GM18505 (cell line): ENCODE data around the gene TMEM121.
"Not testable (repeated sequence)": the region's sequence is repeated elsewhere in the genome, so short reads cannot be mapped to it uniquely, and the experiment has no call there.

Experiments
- ATAC-seq: cut with Tn5 transposase; IDR thresholded peaks from one replicate; pipeline ENCODE4 v1.9.1; 2021; ENCODE audit not compliant: unreplicated experiment
- POLR2A ChIP-seq: IDR thresholded peaks from 4 replicates; pipeline ENCODE4 v1.6.1; 2011; ENCODE audit warnings: borderline replicate concordance; ENCODE audit not compliant: insufficient read depth, insufficient read length; ENCODE audit errors: extremely low read depth

The TMEM121 gene

DNA sequence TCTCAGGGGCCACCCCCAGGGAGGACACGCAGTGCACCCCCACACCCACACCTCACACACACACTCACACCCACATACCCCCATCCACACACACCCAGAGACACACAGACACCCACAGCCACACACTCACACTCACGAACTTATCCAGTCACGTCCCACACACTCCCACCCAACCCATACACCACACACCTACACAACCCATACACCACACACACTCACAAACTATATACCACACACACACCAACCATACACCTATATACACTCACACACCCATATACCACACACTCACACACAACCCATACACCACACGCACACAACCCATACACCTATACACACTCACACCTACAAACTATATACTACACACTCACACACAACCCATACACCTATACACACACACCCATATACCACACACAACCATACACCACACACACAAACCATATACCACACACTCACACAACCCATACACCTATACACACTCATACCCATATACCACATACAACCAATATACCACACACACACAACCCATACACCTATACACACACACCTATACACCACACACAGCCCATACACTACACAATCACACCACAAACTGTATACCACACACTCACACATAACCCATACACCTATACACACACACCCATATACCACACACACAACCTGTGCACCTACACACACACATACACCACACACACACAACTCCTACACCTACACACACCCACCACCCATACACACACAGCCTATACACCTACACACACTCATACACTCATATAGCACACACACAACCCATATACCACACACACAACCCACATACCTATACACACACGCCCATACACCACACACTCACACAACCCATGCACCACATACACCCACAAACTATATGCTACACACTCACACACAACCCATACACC lies 42.7 kb downstream of the TMEM121 start:
- no peak for ATAC-seq
- no peak for TF ChIP-seq POLR2A

DNA sequence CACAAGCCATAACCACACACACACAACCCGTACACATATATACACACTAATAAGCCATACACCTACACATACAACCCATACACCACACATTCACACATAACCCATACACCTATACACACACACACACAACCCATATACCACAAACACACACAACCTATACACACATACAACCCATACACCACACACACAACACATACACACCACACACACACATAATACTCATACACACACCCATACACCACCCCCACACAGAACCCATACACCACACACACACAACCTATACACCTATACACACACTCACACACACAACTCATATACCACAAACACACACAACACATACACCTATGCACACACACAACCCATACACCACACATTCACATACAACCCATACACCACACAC lies 44.1 kb downstream of the TMEM121 start:
- TF ChIP-seq POLR2A = no peak
- ATAC-seq = no peak

DNA sequence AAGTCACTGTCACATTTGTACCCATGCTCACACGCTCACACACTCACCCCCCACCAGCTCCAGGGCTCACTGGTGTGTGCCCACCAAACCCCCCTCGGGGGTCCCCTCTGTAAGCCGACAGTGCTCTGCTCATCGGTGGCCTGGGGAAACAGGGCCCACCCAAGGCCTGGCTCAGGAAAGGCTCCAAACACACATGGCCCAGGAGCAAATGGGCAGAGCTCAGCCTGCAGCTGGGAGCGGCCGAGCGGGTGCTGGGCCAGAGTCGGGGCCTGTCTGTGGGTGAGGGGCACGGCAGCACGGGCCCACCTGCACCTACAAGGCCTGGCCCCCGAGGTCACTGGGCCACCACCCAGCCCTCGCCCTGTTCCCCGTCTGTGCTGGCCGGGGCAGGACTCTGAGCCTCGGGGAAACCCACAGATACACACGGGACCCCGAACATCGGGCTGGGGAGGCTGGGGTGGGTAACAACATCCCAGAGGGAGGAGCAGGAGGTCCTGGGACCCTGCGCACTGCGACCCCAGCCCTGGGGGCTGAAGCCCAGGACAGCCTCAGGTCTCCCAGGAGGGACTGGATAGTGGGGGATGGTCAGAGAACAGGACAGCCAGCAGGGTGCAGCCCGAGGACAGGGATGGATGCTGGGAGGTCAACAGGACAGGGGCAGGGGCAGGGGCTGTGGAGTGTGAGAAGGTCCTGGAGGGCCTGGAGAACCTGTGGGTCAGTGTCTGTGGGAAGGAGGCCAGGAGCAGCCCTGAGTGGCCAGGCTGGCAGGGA lies 45.0 kb downstream of the TMEM121 start:
- not testable (repeated sequence) for ATAC-seq

DNA sequence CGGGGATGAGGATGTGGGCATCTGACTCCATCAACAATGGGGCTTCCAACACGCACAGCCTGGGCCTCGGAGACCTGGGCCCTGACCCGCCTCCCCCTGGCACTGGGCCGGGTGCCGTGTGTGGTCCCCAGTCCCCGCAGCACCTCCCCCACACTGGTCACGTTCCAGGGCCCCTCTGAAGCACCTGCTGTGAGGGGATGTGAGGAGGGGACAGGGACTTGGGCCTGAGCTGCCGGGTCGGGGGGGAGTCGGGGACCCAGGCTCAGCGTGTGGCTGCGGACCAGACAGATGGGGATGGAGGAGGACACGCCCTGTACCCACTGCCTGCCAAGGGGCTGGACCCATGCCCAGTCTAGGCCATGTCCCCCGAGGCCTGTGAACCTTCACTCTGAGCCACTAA lies 45.7 kb downstream of the TMEM121 start:
- ATAC-seq = not testable (repeated sequence)

DNA sequence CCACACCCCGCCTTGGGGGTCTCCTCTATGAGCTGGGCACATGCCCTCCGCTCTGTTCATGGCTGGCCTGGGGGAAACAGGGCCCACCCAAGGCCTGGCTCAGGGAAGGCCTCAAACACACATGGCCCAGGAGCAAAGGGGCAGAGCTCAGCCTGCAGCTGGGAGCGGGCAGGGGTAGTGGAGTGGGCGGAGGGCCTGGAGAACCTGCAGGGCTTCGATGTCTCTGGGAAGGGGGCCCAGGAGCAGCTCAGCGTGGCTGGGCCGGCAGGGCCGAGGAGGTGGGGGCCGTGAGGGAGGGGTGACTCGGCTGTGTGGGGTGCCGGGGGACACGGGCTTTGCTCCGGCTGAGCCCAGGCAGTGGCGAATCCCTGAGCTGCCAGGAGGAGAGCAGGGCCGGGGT lies 47.5 kb downstream of the TMEM121 start:
- ATAC-seq = not testable (repeated sequence)

DNA sequence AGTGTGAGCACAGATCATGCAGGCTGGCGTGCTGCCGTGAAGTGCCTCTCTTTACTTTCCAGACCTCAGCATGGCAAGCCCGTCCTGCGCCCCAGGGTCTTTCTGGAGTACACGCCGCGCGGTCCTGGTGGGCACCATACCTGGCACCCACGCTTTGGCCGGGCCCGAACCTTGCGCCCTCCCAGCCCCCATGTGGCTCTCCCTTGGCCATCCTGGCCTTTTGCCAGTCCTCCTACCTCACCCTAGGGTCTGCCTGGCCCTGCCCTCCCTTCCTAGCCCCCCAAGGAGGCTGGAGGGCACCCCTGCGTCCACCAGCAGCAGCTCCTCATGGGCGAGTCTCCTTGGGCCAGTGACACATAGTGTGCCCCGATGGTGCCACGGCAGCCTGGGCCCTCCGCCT lies 48.0 kb downstream of the TMEM121 start:
- peak; percentile 1 for ATAC-seq

DNA sequence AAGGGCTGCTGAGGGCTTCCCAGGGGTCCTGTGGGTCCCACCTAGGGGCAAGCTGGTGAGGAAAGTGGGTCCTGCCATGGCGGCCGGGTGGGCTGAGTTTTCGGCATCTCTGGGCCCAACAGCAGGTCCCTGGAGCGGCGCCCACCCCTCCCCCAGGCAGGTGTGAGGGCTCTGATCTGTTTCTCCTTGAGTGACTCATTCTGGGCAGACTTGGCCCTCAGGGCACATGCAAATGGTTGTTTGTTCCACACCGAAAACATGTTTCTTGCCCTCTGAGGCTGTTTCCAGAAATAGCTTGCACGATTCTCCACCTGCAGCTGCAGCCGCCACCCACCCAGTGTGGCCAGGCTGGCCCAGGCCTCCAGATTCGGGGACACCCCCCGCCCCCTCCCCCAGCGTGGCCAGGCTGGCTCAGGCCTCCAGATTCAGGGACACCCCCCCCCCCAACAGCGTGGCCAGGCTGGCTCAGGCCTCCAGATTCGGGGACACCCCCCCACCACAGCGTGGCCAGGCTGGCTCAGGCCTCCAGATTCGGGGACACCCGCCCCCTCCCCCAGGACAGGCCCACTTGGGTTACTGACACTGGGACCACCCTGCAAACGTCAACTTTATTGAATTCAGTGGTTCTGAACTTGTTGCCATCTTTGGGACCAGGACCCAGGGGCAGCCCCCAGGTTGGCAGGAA lies 48.8 kb downstream of the TMEM121 start:
- peak; percentile 30 for ATAC-seq

DNA sequence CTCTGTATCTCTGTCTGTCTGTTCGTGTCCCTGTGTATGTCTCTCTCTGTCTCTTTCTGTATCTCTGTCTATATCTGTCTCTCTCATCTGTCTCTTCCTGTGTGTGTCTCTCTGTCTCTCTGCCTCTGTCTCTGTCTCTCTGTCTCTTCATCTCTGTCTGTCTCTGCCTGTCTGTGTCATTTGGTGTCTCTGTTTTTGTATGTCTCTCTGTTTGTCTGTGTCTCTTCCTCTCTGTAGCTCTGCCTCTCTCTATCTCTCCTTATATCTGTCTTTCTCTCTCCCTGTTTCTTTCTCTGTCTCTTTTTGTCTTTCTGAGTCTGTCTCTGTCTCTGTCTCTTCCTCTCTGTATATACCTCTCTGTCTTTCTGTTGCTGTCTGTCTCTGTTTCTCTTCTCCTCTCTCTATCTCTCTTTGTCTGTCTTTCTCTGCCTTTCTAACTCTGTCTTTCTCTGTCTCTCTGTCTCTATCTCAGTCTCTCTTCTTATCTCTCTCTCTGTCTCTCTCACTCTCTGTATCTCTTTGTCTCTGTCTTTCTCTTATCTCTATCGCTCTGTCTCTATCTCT lies 50.2 kb downstream of the TMEM121 start:
- no peak for TF ChIP-seq POLR2A
- no peak for ATAC-seq

DNA sequence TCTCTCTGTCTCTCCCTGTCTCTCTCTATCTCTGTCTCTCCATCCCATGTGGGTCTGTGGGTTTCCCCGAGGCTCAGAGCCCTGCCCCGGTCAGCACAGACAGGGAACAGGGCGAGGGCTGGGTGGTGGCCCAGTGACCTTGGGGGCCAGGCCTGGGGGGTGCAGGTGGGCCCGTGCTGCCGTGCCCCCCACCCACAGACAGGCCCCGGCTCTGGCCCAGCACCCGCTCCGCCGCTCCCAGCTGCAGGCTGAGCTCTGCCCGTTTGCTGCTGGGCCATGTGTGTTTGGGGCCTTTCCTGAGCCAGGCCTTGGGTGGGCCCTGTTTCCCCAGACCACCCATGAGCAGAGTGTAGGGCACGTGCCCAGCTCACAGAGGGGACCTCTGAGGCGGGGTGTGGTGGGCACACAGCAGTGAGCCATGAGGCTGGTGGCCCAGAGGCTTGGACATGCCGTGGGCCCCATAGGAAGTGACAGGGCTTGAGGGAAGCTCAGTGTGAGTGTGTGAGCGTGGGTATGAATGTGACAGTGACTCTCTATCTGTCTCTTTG lies 51.0 kb downstream of the TMEM121 start:
- no peak for ATAC-seq
- peak; percentile 57 for TF ChIP-seq POLR2A

DNA sequence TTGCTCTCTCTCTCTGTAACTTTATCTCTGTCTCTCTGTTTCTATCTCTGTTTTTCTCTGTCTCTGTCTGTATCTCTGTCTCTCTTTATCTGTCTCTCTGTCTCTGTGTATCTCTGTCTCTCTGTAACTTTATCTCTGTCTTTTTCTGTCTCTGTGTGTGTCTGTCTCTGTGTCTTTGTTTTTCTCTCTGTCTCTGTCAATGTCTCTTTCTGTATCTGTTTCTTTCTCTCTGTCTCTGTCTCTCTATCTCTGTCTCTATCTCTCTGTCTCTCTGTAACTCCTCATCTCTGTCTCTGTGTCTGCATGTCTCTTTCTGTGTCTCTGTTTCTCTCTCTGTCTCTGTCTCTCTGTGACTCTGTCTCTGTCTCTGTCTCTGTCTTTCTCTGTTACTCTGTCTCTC lies 51.7 kb downstream of the TMEM121 start:
- ATAC-seq = no peak
- TF ChIP-seq POLR2A = no peak

DNA sequence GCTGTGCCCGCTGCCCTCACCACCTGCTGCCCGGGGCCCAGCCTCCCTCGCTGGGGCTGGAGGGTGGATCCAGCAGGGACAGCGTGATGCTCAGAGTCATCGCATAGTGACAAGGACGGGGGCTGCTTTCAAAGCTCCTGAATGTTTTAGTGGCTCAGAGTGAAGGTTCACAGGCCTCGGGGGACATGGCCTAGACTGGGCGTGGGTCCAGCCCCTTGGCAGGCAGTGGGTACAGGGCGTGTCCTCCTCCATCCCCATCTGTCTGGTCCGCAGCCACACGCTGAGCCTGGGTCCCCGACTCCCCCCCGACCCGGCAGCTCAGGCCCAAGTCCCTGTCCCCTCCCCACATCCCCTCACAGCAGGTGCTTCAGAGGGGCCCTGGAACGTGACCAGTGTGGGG lies 52.8 kb downstream of the TMEM121 start:
- ATAC-seq = not testable (repeated sequence)
